ENCODE measurements around the gene ZC3H12D.

ZC3H12D gene

DNA sequence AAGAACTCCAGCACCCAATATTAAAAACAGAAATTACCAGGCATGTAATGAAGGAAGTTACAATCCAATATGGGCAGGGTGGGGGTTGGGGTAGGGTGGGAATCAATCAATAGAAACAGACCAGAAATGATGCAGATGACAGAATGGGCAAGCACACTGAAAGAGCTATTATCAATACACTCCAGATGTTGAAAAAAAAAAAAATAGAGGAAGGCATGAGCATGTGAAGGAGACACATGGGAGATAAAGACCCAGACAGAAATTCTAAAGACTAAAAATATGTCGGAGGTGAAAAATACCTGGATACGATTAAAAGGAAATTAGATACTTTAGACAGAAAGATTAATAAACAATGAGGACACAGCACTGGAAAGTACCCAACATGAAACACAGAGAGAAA lies 19.1 kb upstream of the ZC3H12D start:
- Histone ChIP-seq H3K79me2 (ENCODE audit: insufficient read depth, low read length) (peaks cover 6% of the 10 kb centered on the region; the same call in 1 of the 2 replicates), H3K9me2 (ENCODE audit: low read depth, low read length) (no peaks in the 10 kb centered on the region), H3K27ac (ENCODE audit: low read depth, low read length, poor library complexity, severe bottlenecking) (no peak overlapping the region), H3K9ac (ENCODE audit: low read length) (no peak overlapping the region), H3F3A (ENCODE audit: insufficient read depth, low read length) (no peaks in the 10 kb centered on the region; the same call in 1 of the 2 replicates), H3K9me3 (ENCODE audit: low read length) (no peaks in the 10 kb centered on the region), H3K4me2 (ENCODE audit: low read length) (no peak overlapping the region), H3K36me3 (ENCODE audit: insufficient read depth, low read length) (peaks cover 21% of the 10 kb centered on the region), H2AFZ (ENCODE audit: low read length) (no peak overlapping the region), H3K27me3 (ENCODE audit: insufficient read depth, low read length) (no peaks in the 10 kb centered on the region), H3K4me1 (ENCODE audit: insufficient read depth, low read length, severe bottlenecking) (peaks cover 4% of the 10 kb centered on the region), H3K4me3 (ENCODE audit: low read depth, low read length, poor library complexity, severe bottlenecking) (no peak overlapping the region), H4K20me1 (ENCODE audit: insufficient read depth, low read length) (no peaks in the 10 kb centered on the region)
- TF ChIP-seq EZH2 (IDR thresholded peaks at IDR 0.05; ENCODE audit: borderline replicate concordance, low read length) = no peak
- TF ChIP-seq, protein P1, sequence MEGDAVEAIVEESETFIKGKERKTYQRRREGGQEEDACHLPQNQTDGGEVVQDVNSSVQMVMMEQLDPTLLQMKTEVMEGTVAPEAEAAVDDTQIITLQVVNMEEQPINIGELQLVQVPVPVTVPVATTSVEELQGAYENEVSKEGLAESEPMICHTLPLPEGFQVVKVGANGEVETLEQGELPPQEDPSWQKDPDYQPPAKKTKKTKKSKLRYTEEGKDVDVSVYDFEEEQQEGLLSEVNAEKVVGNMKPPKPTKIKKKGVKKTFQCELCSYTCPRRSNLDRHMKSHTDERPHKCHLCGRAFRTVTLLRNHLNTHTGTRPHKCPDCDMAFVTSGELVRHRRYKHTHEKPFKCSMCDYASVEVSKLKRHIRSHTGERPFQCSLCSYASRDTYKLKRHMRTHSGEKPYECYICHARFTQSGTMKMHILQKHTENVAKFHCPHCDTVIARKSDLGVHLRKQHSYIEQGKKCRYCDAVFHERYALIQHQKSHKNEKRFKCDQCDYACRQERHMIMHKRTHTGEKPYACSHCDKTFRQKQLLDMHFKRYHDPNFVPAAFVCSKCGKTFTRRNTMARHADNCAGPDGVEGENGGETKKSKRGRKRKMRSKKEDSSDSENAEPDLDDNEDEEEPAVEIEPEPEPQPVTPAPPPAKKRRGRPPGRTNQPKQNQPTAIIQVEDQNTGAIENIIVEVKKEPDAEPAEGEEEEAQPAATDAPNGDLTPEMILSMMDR (IDR thresholded peaks at IDR 0.05; ENCODE audit: low read length) = no peak

DNA sequence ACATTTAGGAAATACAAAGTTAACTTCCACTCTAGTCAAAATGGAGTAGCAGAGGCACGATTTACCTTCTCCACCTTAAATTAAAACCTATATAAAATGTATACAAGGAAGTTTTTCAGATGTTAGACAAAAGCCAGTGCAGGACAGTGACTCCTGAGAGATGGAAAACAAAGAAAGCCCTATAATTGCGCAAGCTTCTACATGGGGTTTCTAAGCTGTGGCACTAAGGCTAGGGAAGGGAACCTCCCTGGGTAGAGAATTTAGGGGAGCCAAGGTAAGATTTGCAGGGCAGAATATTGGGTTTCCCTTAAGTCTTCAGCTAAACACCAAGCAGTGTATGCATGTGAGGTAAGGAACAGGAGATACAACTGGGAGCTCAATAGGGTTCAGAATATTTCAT lies 18.5 kb upstream of the ZC3H12D start:
- Histone ChIP-seq H3K36me3 (ENCODE audit: insufficient read depth, low read length) (peaks cover 22% of the 10 kb centered on the region), H2AFZ (ENCODE audit: low read length) (no peak overlapping the region), H3K9me3 (ENCODE audit: low read length) (no peaks in the 10 kb centered on the region), H3F3A (ENCODE audit: insufficient read depth, low read length) (no peaks in the 10 kb centered on the region; the same call in 1 of the 2 replicates), H3K9ac (ENCODE audit: low read length) (no peak overlapping the region), H3K4me2 (ENCODE audit: low read length) (no peak overlapping the region), H4K20me1 (ENCODE audit: insufficient read depth, low read length) (no peaks in the 10 kb centered on the region), H3K27ac (ENCODE audit: low read depth, low read length, poor library complexity, severe bottlenecking) (no peak overlapping the region), H3K9me2 (ENCODE audit: low read depth, low read length) (no peaks in the 10 kb centered on the region), H3K27me3 (ENCODE audit: insufficient read depth, low read length) (no peaks in the 10 kb centered on the region), H3K79me2 (ENCODE audit: insufficient read depth, low read length) (peaks cover 2% of the 10 kb centered on the region; the same call in 1 of the 2 replicates), H3K4me1 (ENCODE audit: insufficient read depth, low read length, severe bottlenecking) (peaks cover under 1% of the 10 kb centered on the region), H3K4me3 (ENCODE audit: low read depth, low read length, poor library complexity, severe bottlenecking) (no peak overlapping the region)
- TF ChIP-seq, protein P1 (IDR thresholded peaks at IDR 0.05; ENCODE audit: low read length) = no peak
- TF ChIP-seq EZH2 (IDR thresholded peaks at IDR 0.05; ENCODE audit: borderline replicate concordance, low read length) = no peak

DNA sequence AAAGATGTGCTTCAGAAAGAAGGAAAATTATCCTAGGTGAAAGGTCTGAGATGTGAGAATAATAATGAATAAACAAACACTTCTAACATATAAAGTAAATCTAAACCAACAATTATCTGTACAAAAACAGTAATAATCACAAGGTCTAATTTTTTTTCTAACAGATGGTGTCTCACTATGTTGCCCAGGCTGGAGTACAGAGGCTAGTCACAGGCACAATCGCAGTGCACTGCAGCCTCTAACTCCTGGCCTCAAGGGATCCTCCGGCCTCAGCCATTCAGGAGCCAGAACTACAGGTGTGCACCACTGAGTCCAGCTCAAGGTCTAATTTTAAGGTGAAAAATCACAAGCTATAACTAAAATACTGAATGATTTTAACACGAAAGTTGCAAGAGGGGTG lies 17.0 kb upstream of the ZC3H12D start:
- Histone ChIP-seq H4K20me1 (ENCODE audit: insufficient read depth, low read length) (no peaks in the 10 kb centered on the region), H3K4me2 (ENCODE audit: low read length) (no peak overlapping the region), H3K9me2 (ENCODE audit: low read depth, low read length) (no peaks in the 10 kb centered on the region), H3K79me2 (ENCODE audit: insufficient read depth, low read length) (no peaks in the 10 kb centered on the region), H3F3A (ENCODE audit: insufficient read depth, low read length) (no peaks in the 10 kb centered on the region), H3K27ac (ENCODE audit: low read depth, low read length, poor library complexity, severe bottlenecking) (no peak overlapping the region), H3K4me1 (ENCODE audit: insufficient read depth, low read length, severe bottlenecking) (peaks cover 6% of the 10 kb centered on the region), H3K27me3 (ENCODE audit: insufficient read depth, low read length) (no peaks in the 10 kb centered on the region), H3K36me3 (ENCODE audit: insufficient read depth, low read length) (peaks cover 17% of the 10 kb centered on the region), H2AFZ (ENCODE audit: low read length) (no peak overlapping the region), H3K4me3 (ENCODE audit: low read depth, low read length, poor library complexity, severe bottlenecking) (no peak overlapping the region), H3K9me3 (ENCODE audit: low read length) (no peaks in the 10 kb centered on the region), H3K9ac (ENCODE audit: low read length) (no peak overlapping the region)
- TF ChIP-seq EZH2 (IDR thresholded peaks at IDR 0.05; ENCODE audit: borderline replicate concordance, low read length) = no peak
- TF ChIP-seq, protein P1 (IDR thresholded peaks at IDR 0.05; ENCODE audit: low read length) = no peak

Data from OCI-LY1 (cell line).